GM12873 (cell line): ENCODE measurements around the gene CELF3.

Source experiments
- CTCF ChIP-seq: IDR thresholded peaks from 2 replicates; pipeline ENCODE4 v1.5.1; 2012; ENCODE audit warnings: low read depth, mild to moderate bottlenecking, moderate library complexity, low read length, control low read depth; ENCODE audit not compliant: insufficient read depth; ENCODE audit errors: missing control alignments

CELF3 gene

DNA sequence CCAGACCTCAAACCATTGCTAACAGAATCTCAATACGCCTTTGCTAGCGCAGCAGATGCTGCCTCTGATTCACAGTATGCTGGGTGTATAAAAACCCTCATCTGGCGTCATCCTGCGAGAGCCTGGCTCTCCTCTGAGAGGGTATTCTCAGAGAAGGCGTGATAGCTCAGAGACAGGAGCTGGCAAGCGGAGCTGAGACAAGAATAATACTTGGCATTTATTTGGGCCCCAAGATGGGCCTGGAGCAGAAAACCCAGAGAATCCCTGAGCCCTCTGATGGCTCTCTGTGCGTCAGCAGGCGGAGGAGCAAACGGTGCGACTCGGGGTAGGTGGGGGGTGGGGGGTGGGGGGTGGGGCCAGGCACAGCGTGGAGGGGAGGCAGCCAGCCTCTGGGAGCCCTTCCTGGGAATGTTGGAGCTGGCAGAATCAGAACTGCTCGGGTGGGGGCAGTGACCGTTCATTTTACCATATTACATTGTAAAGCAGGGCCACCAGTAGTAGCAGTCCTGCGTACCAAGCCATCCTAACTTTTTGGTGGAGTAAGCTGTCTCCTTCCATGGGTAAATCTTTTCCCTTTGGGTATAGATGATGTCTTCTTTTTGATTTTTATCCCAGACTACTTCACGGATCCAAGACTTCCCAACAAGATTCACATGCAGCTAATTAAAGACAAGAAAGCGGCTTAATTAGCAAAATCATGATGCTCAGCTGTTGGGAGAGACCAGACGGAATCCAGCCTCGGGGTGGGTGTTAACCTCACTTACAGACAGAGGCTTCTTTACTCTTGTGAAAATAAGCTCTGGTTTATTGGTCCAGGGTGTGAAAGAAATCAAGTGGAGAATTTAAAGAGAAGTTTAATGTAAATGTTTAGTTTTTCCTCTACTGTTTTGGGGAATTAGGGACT is 11.8 kb upstream of the CELF3 start:
- no peak for TF ChIP-seq CTCF

DNA sequence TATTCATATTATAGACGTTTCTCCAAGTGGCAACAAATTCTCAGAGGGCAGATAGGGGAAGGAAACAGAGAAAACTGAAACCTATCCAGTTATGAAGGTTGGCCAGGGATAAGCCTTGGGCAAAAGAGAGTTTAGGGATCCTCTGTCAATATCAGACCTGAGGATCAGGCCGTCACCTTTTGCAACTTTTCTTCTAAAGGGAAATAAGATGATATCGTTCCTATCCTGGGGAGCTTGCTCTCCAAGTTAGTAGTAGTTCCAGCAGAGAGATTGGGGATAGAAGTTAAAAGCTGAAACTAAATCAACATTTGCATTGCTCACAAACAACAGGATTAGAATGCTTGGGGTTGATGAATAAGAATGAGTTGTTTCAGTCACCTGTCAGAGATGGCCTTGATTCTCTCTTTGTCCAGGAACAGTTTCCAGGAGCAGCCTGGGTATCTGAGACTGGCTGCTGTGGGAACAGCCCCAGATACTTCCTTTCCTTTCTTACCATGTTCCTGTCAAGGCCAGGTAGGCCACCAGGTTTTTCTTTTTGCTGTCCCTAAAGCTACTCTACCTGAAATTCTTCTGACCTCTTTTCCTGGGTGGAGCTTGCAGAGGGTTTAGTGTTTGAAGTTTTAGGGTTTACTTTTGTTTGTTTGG is 7.2 kb upstream of the CELF3 start:
- TF ChIP-seq CTCF, result no peak

DNA sequence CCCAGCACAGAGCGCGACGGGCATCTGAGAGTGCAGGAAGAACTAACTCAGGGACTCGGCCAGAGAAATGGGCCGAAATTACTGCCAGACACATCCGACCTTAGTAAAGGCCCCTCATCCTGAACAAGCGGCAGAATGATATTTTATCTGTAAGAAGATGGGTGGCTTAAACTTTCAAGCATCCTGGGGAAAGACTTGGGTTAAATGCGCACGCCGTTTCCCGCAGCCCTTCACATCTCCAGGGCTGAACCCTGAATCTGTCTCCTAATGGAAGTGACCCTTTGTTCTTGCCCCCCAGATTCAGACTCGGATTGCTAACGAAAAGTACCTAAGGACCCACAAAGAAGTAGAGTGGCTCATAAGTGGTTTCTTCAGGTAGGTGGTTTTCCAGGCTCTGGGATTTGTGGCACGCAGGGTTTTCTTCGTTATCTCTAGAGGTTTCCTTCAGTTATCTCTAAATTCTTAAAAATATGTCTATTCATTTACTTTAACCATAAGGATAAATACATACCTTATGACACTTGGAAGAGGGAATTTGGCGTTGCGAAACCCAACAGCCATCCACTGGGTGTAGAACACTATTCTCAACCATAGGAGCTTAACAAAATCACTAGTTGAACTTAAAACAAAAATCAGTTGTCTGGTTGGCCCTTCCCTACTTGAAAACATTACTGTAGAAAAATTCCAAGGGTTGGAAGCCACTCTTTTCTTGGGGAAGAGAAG is 5.3 kb upstream of the CELF3 start:
- no peak for TF ChIP-seq CTCF

DNA sequence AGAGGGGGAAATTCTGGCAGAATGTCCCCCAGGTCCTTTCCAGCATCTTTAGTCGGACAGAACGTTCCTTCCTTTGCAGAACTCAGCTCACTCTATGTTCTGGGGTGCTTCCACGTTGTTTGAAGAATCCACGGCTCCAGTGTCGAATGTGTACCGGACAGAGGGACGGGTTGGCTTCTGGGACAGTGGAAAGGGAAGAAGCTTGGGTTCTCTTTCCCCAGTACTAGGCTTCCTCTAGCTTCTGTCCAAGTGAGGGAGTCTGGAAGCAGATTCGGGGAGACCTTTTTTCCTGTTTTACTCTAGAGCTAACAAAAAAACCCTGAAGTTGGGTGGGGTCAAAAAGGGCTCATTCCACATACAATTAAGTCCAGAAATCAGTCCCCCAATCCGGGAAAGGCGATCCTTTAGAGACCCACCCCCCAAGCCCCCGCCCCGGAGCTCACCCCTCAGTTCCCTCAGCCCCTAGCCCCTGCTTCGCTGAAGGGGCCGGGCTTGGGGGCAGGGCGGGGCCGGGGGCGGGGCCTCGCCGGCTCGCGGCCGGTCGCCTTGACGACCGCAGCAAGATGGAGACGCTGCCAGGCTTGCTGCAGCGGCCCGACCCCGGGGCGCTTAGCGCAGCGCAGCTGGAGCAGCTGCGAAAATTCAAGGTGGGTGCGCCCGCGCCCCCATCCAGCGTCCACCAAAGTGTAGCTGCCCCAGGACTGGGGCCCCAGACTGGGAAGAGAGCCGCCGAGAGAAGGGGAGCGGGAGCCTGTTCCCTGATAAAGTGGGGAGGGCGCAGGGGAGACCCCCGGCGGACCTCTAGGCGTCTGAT is 4.6 kb upstream of the CELF3 start, which contains the start of gene RIIAD1:
TSS of gene RIIAD1 (plus strand) at position 549 of the 814 bp plus-strand sequence. CDS start at position 564, 15 bp downstream.
- TF ChIP-seq CTCF, result no peak

DNA sequence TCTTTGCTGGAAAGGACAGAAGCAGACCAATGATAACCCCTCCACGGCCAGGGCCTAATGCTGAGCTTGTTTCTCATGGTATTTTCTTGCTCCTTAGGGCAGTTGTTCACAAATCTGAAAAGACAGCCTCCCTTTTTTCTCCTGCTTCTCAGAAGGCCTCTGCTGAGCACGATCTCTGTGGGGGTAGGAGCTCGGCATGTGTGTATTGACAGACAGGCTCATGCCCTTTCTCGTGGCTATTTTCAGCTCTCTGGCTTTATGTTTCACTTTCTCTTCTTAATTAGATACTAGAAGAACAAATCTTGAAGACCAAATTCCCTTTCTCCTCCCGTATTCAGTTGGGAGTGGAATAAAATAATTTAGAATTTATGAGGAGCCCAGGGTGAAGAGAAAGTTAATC is 4.0 kb upstream of the CELF3 start:
- no peak for TF ChIP-seq CTCF

- TF ChIP-seq CTCF, result no peak
These were observed 3.5 kb upstream of the CELF3 start for GRCh38 chr1:151720125-151720524.
